ENCODE results near the gene ABCA4.
A peak's percentile ranks its signal among the peaks of the same experiment; 100 is the strongest.
"Not testable (repeated sequence)": the region's sequence is repeated elsewhere in the genome, so short reads cannot be mapped to it uniquely, and the experiment has no call there.

ABCA4 gene

GRCh38 chr1:94006604-94007003 lies 114.3 kb downstream of the ABCA4 start:
- DNase-seq: no peak
- no peak for TF ChIP-seq POLR2A (IDR thresholded peaks at IDR 0.05; ENCODE audit: low read length)
- no peak for TF ChIP-seq GATA1 (IDR thresholded peaks at IDR 0.05; ENCODE audit: low read depth, low read length)

DNA sequence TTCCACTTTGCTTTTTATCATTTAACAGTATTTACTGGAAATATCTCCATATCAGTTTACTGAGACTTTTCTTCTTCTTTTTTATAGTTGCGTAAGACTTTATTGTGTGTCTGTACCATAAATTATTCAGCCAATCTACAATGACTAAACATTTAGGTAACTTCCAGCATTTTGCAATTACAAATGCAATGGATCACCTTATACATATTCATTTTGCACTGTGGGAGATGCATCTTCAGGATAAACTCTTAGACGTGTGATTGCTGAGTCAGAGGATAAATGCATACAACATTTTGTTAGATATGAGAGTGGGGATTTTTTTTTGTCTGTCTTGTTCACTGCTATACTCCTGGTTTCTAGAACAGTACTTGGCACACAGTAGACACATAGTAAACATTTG lies 116.0 kb downstream of the ABCA4 start:
- DNase-seq: peak in 1 of 2 experiments; percentile 10
- TF ChIP-seq POLR2A (IDR thresholded peaks at IDR 0.05; ENCODE audit: low read length): no peak
- no peak for TF ChIP-seq GATA1 (IDR thresholded peaks at IDR 0.05; ENCODE audit: low read depth, low read length)

DNA sequence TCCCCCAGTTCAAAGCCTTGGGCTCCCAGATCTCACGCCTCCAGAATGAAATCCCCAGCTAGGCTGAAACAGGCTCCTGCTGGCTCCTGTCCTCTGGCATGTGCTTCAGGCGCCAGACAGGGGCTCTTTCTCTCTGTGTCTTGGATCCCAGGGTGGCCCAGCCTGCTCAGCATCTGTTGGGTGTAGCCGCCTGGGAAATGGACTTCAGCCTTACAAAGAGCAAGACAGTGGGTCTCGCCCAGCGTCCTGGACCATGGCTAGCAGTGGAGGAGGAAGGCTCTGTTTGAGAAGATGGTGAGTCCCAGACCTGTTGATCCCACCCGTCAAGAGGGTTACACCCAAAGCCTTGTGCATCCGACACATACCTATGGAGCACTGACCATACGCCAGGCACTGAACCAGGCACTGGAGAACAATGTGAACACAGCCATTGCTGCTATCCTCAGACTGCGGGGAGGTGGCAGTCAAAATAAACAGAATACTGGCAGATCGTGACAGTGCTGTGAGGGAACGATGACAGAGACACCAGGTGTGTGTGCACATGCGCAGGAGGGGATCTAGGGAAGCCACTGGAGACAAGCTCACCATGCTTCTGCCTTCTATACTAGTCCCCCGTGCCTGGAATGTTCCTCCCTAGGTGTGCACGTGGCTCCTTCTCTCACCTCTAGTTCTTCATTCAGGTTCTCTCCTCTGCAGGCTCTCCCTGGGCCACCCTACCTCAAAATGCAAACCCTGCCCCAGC lies 118.7 kb downstream of the ABCA4 start:
- TF ChIP-seq POLR2A (IDR thresholded peaks at IDR 0.05; ENCODE audit: low read length): no peak
- no peak for TF ChIP-seq GATA1 (IDR thresholded peaks at IDR 0.05; ENCODE audit: low read depth, low read length)

GRCh38 chr1:94001397-94002045 lies 119.4 kb downstream of the ABCA4 start:
- no peak for TF ChIP-seq POLR2A (IDR thresholded peaks at IDR 0.05; ENCODE audit: low read length)
- TF ChIP-seq GATA1 (IDR thresholded peaks at IDR 0.05; ENCODE audit: low read depth, low read length): no peak
- no peak for DNase-seq

More for the DNA sequence above, 118.7 kb downstream of the ABCA4 start:
- DNase-seq: no peak

- DNase-seq: peak; percentile 78 to 90
- TF ChIP-seq POLR2A (IDR thresholded peaks at IDR 0.05; ENCODE audit: low read length) (no peak), GATA1 (IDR thresholded peaks at IDR 0.05; ENCODE audit: low read depth, low read length) (no peak)
These were observed 120.3 kb downstream of the ABCA4 start for GRCh38 chr1:94000510-94001282.

- DNase-seq: peak; percentile 77 to 92
- TF ChIP-seq GATA1 (IDR thresholded peaks at IDR 0.05; ENCODE audit: low read depth, low read length) (no peak), POLR2A (IDR thresholded peaks at IDR 0.05; ENCODE audit: low read length) (no peak)
These were observed 121.0 kb downstream of the ABCA4 start for GRCh38 chr1:93999840-94000415.

- not testable (repeated sequence) for DNase-seq
These were observed 122.4 kb downstream of the ABCA4 start for GRCh38 chr1:93998532-93998931.

DNA sequence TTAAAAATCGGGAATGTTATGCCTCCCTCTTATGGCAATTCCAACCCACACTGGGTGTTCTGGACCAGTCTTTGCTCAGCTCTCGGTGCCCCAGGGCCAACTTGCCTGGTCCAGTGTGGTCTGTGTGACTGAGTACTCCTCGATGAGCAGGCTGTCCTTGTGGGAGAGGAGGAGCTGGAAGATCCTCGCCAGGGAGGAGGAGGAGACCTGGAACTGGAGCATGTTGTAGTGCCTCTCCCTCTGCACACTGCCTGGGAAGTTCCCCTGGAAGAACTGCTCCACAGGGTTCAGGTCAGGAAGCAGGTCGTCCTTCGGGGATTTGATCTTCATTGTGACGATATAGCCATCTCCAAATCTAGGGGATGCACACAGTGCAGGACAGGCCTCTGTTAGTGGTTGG lies 123.2 kb downstream of the ABCA4 start:
- DNase-seq: no peak
- TF ChIP-seq GATA1 (IDR thresholded peaks at IDR 0.05; ENCODE audit: low read depth, low read length) (no peak), POLR2A (IDR thresholded peaks at IDR 0.05; ENCODE audit: low read length) (no peak)

DNA sequence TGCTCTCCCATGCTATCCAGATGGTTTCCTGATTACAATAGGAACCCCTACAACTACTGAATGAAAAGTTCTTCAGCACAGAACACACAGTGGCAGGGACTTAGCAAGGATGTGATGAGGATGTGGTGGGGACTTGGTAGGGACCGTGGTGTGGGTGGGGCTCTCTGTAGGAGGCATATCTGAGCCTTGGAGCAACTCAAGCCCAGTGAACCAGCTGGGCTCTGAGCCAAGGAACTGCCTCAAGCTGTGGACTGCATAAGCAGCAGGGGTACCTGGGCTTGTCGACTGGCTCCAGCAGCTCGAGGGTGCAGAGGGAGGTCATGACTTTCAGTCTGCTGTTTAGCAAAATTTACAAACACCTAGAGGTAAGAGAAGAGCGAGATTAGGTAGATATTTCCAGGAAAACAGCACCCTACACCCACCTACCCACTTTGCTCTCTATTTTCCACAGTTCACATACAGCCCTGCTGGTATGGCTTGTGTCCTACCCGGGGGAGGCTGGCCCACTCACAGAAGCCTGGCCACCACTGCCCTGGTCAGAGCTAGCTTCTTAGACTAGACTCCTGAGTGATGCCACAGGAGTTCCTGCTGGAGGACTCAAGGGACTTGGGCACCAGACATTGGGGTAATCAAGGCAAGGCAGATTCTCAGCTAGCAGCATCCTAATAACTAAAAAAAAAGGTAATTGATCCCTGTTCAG lies 125.0 kb downstream of the ABCA4 start:
- peak; percentile 87 to 88 for DNase-seq
- no peak for TF ChIP-seq GATA1 (IDR thresholded peaks at IDR 0.05; ENCODE audit: low read depth, low read length)
- TF ChIP-seq POLR2A (IDR thresholded peaks at IDR 0.05; ENCODE audit: low read length): no peak

- TF ChIP-seq GATA1 (IDR thresholded peaks at IDR 0.05; ENCODE audit: low read depth, low read length) (no peak), POLR2A (IDR thresholded peaks at IDR 0.05; ENCODE audit: low read length) (no peak)
- no peak for DNase-seq
These were observed 127.2 kb downstream of the ABCA4 start for GRCh38 chr1:93993731-93994130.

DNA sequence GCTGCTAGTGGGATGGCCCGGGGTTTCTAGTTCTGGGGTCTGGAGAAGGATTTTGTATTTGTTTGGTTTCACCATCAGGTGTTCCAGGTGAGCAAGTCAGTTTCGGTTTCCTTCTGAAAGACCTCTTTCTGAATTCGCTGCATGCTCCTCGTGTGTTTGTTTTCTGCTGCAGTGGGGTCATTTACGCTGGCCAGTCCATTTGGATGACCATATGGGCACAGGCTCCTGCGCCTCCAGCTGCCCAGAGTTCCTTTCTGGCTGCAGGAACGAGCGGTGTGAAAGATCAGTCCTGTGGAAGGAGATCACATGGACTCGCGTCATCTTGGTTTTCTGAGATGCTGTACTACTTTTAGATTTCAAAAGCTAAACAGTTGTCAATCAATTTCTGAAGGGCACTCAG lies 128.0 kb downstream of the ABCA4 start:
- TF ChIP-seq POLR2A (IDR thresholded peaks at IDR 0.05; ENCODE audit: low read length): no peak
- TF ChIP-seq GATA1 (IDR thresholded peaks at IDR 0.05; ENCODE audit: low read depth, low read length): no peak
- DNase-seq: no peak

- TF ChIP-seq POLR2A (IDR thresholded peaks at IDR 0.05; ENCODE audit: low read length) (no peak), GATA1 (IDR thresholded peaks at IDR 0.05; ENCODE audit: low read depth, low read length) (no peak)
- no peak for DNase-seq
These were observed 128.8 kb downstream of the ABCA4 start for GRCh38 chr1:93992190-93992589.

GRCh38 chr1:93991271-93991670 lies 129.7 kb downstream of the ABCA4 start:
- TF ChIP-seq GATA1 (IDR thresholded peaks at IDR 0.05; ENCODE audit: low read depth, low read length) (no peak), POLR2A (IDR thresholded peaks at IDR 0.05; ENCODE audit: low read length) (no peak)

GRCh38 chr1:93990477-93990876 lies 130.5 kb downstream of the ABCA4 start:
- not testable (repeated sequence) for DNase-seq

More at GRCh38 chr1:93991271-93991670, 129.7 kb downstream of the ABCA4 start:
- DNase-seq: no peak
